ENCODE measurements around the gene CLNK. TPM values are rescaled to one million over a fixed set of nuclear protein-coding genes. Genes with fewer than 3 reads are reported as not detected.

CLNK gene
- total and polyA plus RNA-seq, 4 donors: 0.26 to 0.30 TPM; not detected in 2

- peaks cover 2% of the 10 kb centered on the region for H3K9me3 ChIP-seq (ENCODE audit: control insufficient read depth, low read length)
- 83 to 88% methylated on average over 12 of the region's 12 CpGs for WGBS, 2 donors
- H3K4me3 ChIP-seq (ENCODE audit: low read length in 2 of 2): no peak overlapping the region
- H3K27ac ChIP-seq (ENCODE audit: low read depth in 1 of 2, low read length in 2 of 2): no peak overlapping the region
- ATAC-seq (ENCODE audit: low FRiP score) (no peak), DNase-seq (no peak)
- H3K36me3 ChIP-seq (ENCODE audit: control insufficient read depth in 1 of 2, insufficient read depth in 2 of 2, low read length in 1 of 2): no peaks in the 10 kb centered on the region
- H3K4me1 ChIP-seq (ENCODE audit: control insufficient read depth in 1 of 2, insufficient read depth in 2 of 2, low read length in 2 of 2): peaks cover 0 to 3% of the 10 kb centered on the region in 2 donors
- no peaks in the 10 kb centered on the region for H3K27me3 ChIP-seq (ENCODE audit: control insufficient read depth in 1 of 2, insufficient read depth in 2 of 2, low read length in 1 of 2)
- intact Hi-C loops (cut with DNase I): no loop called here
These were observed 157.9 kb downstream of the CLNK start for GRCh38 chr4:10526429-10527222.

- intact Hi-C loops (cut with DNase I): no loop called here
These were observed 160.3 kb downstream of the CLNK start for GRCh38 chr4:10524196-10524833.

GRCh38 chr4:10521424-10521823 lies 163.1 kb downstream of the CLNK start:
- DNase-seq: no peak
- Histone ChIP-seq H3K4me3 (ENCODE audit: low read length in 2 of 2) (no peak overlapping the region), H3K4me1 (ENCODE audit: control insufficient read depth in 1 of 2, insufficient read depth in 2 of 2, low read length in 2 of 2) (no peaks in the 10 kb centered on the region), H3K9me3 (ENCODE audit: control insufficient read depth, low read length) (no peaks in the 10 kb centered on the region), H3K36me3 (ENCODE audit: control insufficient read depth in 1 of 2, insufficient read depth in 2 of 2, low read length in 1 of 2) (no peaks in the 10 kb centered on the region), H3K27me3 (ENCODE audit: control insufficient read depth in 1 of 2, insufficient read depth in 2 of 2, low read length in 1 of 2) (no peaks in the 10 kb centered on the region), H3K27ac (ENCODE audit: low read depth in 1 of 2, low read length in 2 of 2) (no peak overlapping the region)
- WGBS, 2 donors: 79 to 81% methylated on average over 3 of the region's 3 CpGs
- intact Hi-C loops (cut with DNase I): no loop called here
- ATAC-seq (ENCODE audit: low FRiP score): no peak

More at GRCh38 chr4:10524196-10524833, 160.3 kb downstream of the CLNK start:
- H3K4me1 ChIP-seq (ENCODE audit: control insufficient read depth in 1 of 2, insufficient read depth in 2 of 2, low read length in 2 of 2): no peaks in the 10 kb centered on the region
- H3K9me3 ChIP-seq (ENCODE audit: control insufficient read depth, low read length): no peaks in the 10 kb centered on the region
- H3K27ac ChIP-seq (ENCODE audit: low read depth in 1 of 2, low read length in 2 of 2): no peak overlapping the region
- WGBS, 2 donors: 85 to 86% methylated on average over 5 of the region's 5 CpGs
- H3K4me3 ChIP-seq (ENCODE audit: low read length in 2 of 2): no peak overlapping the region
- H3K36me3 ChIP-seq (ENCODE audit: control insufficient read depth in 1 of 2, insufficient read depth in 2 of 2, low read length in 1 of 2): no peaks in the 10 kb centered on the region
- no peaks in the 10 kb centered on the region for H3K27me3 ChIP-seq (ENCODE audit: control insufficient read depth in 1 of 2, insufficient read depth in 2 of 2, low read length in 1 of 2)
- ATAC-seq (ENCODE audit: low FRiP score) (peak; percentile 64), DNase-seq (no peak)

GRCh38 chr4:10509733-10510132 lies 174.8 kb downstream of the CLNK start:
- Histone ChIP-seq H3K4me3 (ENCODE audit: low read length in 2 of 2) (no peak overlapping the region), H3K27me3 (ENCODE audit: control insufficient read depth in 1 of 2, insufficient read depth in 2 of 2, low read length in 1 of 2) (no peaks in the 10 kb centered on the region), H3K4me1 (ENCODE audit: control insufficient read depth in 1 of 2, insufficient read depth in 2 of 2, low read length in 2 of 2) (no peaks in the 10 kb centered on the region), H3K27ac (ENCODE audit: low read depth in 1 of 2, low read length in 2 of 2) (no peak overlapping the region), H3K9me3 (ENCODE audit: control insufficient read depth, low read length) (no peaks in the 10 kb centered on the region), H3K36me3 (ENCODE audit: control insufficient read depth in 1 of 2, insufficient read depth in 2 of 2, low read length in 1 of 2) (no peaks in the 10 kb centered on the region)
- intact Hi-C loops (cut with DNase I): no loop called here
- DNase-seq: no peak
- 69 to 79% methylated on average over 3 of the region's 3 CpGs for WGBS, 2 donors
- no peak for ATAC-seq (ENCODE audit: low FRiP score)

GRCh38 chr4:10506077-10506476 lies 178.5 kb downstream of the CLNK start:
- H3K27me3 ChIP-seq (ENCODE audit: control insufficient read depth in 1 of 2, insufficient read depth in 2 of 2, low read length in 1 of 2): no peaks in the 10 kb centered on the region
- no peak for DNase-seq
- intact Hi-C loops (cut with DNase I): no loop called here

GRCh38 chr4:10504570-10505179 lies 179.9 kb downstream of the CLNK start:
- Histone ChIP-seq H3K4me1 (ENCODE audit: control insufficient read depth in 1 of 2, insufficient read depth in 2 of 2, low read length in 2 of 2) (no peaks in the 10 kb centered on the region), H3K27ac (ENCODE audit: low read depth in 1 of 2, low read length in 2 of 2) (no peak overlapping the region), H3K9me3 (ENCODE audit: control insufficient read depth, low read length) (no peaks in the 10 kb centered on the region), H3K4me3 (ENCODE audit: low read length in 2 of 2) (no peak overlapping the region), H3K36me3 (ENCODE audit: control insufficient read depth in 1 of 2, insufficient read depth in 2 of 2, low read length in 1 of 2) (no peaks in the 10 kb centered on the region), H3K27me3 (ENCODE audit: control insufficient read depth in 1 of 2, insufficient read depth in 2 of 2, low read length in 1 of 2) (no peaks in the 10 kb centered on the region)
- ATAC-seq (ENCODE audit: low FRiP score) (peak; percentile 42), DNase-seq (no peak)
- intact Hi-C loops (cut with DNase I): no loop called here
- 21 to 24% methylated on average over 5 of the region's 5 CpGs for WGBS, 2 donors

More at GRCh38 chr4:10506077-10506476, 178.5 kb downstream of the CLNK start:
- H3K4me3 ChIP-seq (ENCODE audit: low read length in 2 of 2): no peak overlapping the region
- no peaks in the 10 kb centered on the region for H3K9me3 ChIP-seq (ENCODE audit: control insufficient read depth, low read length)
- H3K4me1 ChIP-seq (ENCODE audit: control insufficient read depth in 1 of 2, insufficient read depth in 2 of 2, low read length in 2 of 2): no peaks in the 10 kb centered on the region
- H3K36me3 ChIP-seq (ENCODE audit: control insufficient read depth in 1 of 2, insufficient read depth in 2 of 2, low read length in 1 of 2): no peaks in the 10 kb centered on the region
- no peak for ATAC-seq (ENCODE audit: low FRiP score)
- H3K27ac ChIP-seq (ENCODE audit: low read depth in 1 of 2, low read length in 2 of 2): no peak overlapping the region
- 86 to 91% methylated on average over 4 of the region's 4 CpGs for WGBS, 2 donors

- H3K36me3 ChIP-seq (ENCODE audit: control insufficient read depth in 1 of 2, insufficient read depth in 2 of 2, low read length in 1 of 2): no peaks in the 10 kb centered on the region
These were observed 181.9 kb downstream of the CLNK start for GRCh38 chr4:10502717-10503116.

GRCh38 chr4:10500776-10501175 lies 183.8 kb downstream of the CLNK start:
- H3K4me3 ChIP-seq (ENCODE audit: low read length in 2 of 2): no peak overlapping the region
- no peak overlapping the region for H3K27ac ChIP-seq (ENCODE audit: low read depth in 1 of 2, low read length in 2 of 2)
- no peaks in the 10 kb centered on the region for H3K27me3 ChIP-seq (ENCODE audit: control insufficient read depth in 1 of 2, insufficient read depth in 2 of 2, low read length in 1 of 2)
- H3K4me1 ChIP-seq (ENCODE audit: control insufficient read depth in 1 of 2, insufficient read depth in 2 of 2, low read length in 2 of 2): no peaks in the 10 kb centered on the region
- H3K36me3 ChIP-seq (ENCODE audit: control insufficient read depth in 1 of 2, insufficient read depth in 2 of 2, low read length in 1 of 2): no peaks in the 10 kb centered on the region
- intact Hi-C loops (cut with DNase I): no loop called here
- no peak for ATAC-seq (ENCODE audit: low FRiP score)
- no peaks in the 10 kb centered on the region for H3K9me3 ChIP-seq (ENCODE audit: control insufficient read depth, low read length)
- WGBS, 2 donors: 69 to 80% methylated on average over 6 of the region's 6 CpGs
- no peak for DNase-seq

More at GRCh38 chr4:10502717-10503116, 181.9 kb downstream of the CLNK start:
- Histone ChIP-seq H3K27ac (ENCODE audit: low read depth in 1 of 2, low read length in 2 of 2) (no peak overlapping the region), H3K4me3 (ENCODE audit: low read length in 2 of 2) (no peak overlapping the region), H3K4me1 (ENCODE audit: control insufficient read depth in 1 of 2, insufficient read depth in 2 of 2, low read length in 2 of 2) (no peaks in the 10 kb centered on the region), H3K27me3 (ENCODE audit: control insufficient read depth in 1 of 2, insufficient read depth in 2 of 2, low read length in 1 of 2) (no peaks in the 10 kb centered on the region), H3K9me3 (ENCODE audit: control insufficient read depth, low read length) (no peaks in the 10 kb centered on the region)
- ATAC-seq (ENCODE audit: low FRiP score) (peak; percentile 42), DNase-seq (no peak)
- intact Hi-C loops (cut with DNase I): no loop called here
- WGBS, 2 donors: 87 to 93% methylated on average over 5 of the region's 5 CpGs
